ENCODE data around the gene CDC42BPG. TPM values are rescaled to one million over a fixed set of nuclear protein-coding genes. Genes with fewer than 3 reads are reported as not detected.

The CDC42BPG gene
- total RNA-seq, 2 donors from 2014 or later = 13.5 to 18.9 TPM

DNA sequence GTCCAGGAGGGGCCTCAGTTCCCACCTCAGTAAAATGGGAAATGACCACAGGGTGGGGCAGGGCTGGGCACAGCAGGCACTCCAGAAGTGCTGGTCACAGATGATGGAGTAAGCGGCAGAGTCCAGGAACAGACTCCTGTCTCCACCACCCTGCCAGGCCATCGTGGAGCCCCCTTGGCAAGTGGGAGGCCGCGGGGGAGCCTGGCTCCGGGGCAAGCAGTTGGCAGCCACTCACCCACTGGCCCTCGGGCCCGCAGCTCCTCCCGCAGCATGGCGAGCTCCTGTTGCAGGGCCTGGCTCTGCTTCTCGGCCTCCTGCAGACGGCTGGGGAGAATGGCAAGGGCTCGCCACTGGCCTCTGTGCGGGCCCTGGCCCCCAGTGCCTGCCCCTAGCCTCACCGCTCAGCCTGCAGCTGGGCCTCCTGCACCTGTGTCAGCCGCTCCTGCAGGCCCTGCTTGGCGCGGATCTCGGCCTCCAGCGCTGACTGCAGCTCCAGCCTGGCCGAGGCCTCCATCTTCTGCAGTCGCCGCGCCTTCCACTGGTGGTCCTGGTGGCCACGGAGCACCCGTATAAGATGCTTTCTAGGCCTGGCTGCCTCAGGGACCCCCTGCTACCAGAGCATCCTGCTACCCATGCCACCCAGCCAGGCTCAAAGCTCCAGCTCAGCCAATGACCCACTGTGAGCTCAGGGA lies 10.3 kb downstream of the CDC42BPG start:
- peaks cover 15 to 35% of the 10 kb centered on the region in 2 donors for H3K36me3 ChIP-seq (replicated peaks in 1 of 2; ENCODE audit: insufficient read depth in 1 of 2, low read depth in 2 of 2)
- ATAC-seq (no peak), DNase-seq (no peak)
- peaks cover 9% of the 10 kb centered on the region for H3K4me1 ChIP-seq
- no peak overlapping the region for H3K4me3 ChIP-seq
- intact Hi-C loops (cut with DNase I) = no loop called here
- H3K9me3 ChIP-seq = no peaks in the 10 kb centered on the region
- no peak overlapping the region for H3K27ac ChIP-seq
- 92 to 100% methylated on average over 5 to 24 of the region's 25 CpGs for whole genome bisulfite sequencing, 2 donors
- TF ChIP-seq, protein P1, sequence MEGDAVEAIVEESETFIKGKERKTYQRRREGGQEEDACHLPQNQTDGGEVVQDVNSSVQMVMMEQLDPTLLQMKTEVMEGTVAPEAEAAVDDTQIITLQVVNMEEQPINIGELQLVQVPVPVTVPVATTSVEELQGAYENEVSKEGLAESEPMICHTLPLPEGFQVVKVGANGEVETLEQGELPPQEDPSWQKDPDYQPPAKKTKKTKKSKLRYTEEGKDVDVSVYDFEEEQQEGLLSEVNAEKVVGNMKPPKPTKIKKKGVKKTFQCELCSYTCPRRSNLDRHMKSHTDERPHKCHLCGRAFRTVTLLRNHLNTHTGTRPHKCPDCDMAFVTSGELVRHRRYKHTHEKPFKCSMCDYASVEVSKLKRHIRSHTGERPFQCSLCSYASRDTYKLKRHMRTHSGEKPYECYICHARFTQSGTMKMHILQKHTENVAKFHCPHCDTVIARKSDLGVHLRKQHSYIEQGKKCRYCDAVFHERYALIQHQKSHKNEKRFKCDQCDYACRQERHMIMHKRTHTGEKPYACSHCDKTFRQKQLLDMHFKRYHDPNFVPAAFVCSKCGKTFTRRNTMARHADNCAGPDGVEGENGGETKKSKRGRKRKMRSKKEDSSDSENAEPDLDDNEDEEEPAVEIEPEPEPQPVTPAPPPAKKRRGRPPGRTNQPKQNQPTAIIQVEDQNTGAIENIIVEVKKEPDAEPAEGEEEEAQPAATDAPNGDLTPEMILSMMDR (IDR thresholded peaks at IDR 0.05) = no peak
- no peak for TF ChIP-seq POLR2A (IDR thresholded peaks at IDR 0.05)
- H3K27me3 ChIP-seq = no peaks in the 10 kb centered on the region

DNA sequence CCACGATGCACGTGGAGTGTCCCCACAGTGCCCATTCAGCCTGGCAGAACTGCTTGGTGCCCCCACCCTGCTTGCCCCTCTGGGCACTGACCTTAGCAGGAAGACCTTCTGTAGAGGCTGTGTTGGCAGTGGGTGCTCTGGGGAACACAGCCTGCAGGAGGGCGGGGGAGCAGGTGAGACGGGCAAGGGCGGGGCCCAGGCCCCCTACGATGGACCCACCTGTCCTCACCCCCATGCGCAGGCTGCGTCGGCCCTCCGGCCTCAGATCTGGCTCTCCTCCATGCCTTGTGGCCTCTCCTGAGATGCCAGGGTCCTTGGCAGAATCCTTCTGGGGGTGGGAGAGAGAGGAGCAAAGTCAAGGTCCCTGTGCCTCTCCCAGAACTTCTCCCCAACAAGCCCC lies 10.9 kb downstream of the CDC42BPG start:
- Histone ChIP-seq H3K27me3 (no peaks in the 10 kb centered on the region), H3K27ac (no peak overlapping the region), H3K36me3 (replicated peaks in 1 of 2; ENCODE audit: insufficient read depth in 1 of 2, low read depth in 2 of 2) (peaks cover 15 to 30% of the 10 kb centered on the region in 2 donors), H3K4me3 (no peak overlapping the region), H3K9me3 (no peaks in the 10 kb centered on the region), H3K4me1 (peaks cover 9% of the 10 kb centered on the region)
- intact Hi-C loops (cut with DNase I) = no loop called here
- TF ChIP-seq, protein P1 (IDR thresholded peaks at IDR 0.05) = no peak
- no peak for TF ChIP-seq POLR2A (IDR thresholded peaks at IDR 0.05)
- 91% methylated on average over 9 of the region's 10 CpGs; no CpG with 5 or more reads in 1 of the 2 donors for WGBS, 2 donors
- DNase-seq (no peak), ATAC-seq (no peak)

DNA sequence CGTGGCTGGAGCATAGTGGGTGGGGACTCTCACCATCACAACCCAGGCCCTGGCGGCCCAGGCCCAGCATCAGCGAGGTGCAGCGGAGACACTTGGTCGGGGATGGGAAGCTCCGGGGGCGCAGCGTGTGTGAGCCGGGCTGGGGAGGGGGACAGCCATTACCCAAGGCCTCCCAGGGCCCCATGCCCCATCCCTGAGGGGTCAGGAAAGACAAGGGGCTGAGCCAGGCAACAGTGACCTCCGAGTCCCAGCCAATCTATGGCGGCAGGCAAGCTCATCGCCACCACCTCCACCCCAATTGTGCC lies 11.3 kb downstream of the CDC42BPG start:
- Histone ChIP-seq H3K9me3 (no peaks in the 10 kb centered on the region), H3K27ac (no peak overlapping the region), H3K27me3 (no peaks in the 10 kb centered on the region), H3K4me1 (peaks cover 9% of the 10 kb centered on the region), H3K4me3 (no peak overlapping the region), H3K36me3 (replicated peaks in 1 of 2; ENCODE audit: insufficient read depth in 1 of 2, low read depth in 2 of 2) (peaks cover 15 to 27% of the 10 kb centered on the region in 2 donors)
- ATAC-seq (no peak), DNase-seq (no peak)
- 60 to 89% methylated on average over 1 to 12 of the region's 12 CpGs for WGBS, 2 donors
- intact Hi-C loops (cut with DNase I) = no loop called here
- TF ChIP-seq, protein P1 (IDR thresholded peaks at IDR 0.05) = no peak
- TF ChIP-seq POLR2A (IDR thresholded peaks at IDR 0.05) = no peak

DNA sequence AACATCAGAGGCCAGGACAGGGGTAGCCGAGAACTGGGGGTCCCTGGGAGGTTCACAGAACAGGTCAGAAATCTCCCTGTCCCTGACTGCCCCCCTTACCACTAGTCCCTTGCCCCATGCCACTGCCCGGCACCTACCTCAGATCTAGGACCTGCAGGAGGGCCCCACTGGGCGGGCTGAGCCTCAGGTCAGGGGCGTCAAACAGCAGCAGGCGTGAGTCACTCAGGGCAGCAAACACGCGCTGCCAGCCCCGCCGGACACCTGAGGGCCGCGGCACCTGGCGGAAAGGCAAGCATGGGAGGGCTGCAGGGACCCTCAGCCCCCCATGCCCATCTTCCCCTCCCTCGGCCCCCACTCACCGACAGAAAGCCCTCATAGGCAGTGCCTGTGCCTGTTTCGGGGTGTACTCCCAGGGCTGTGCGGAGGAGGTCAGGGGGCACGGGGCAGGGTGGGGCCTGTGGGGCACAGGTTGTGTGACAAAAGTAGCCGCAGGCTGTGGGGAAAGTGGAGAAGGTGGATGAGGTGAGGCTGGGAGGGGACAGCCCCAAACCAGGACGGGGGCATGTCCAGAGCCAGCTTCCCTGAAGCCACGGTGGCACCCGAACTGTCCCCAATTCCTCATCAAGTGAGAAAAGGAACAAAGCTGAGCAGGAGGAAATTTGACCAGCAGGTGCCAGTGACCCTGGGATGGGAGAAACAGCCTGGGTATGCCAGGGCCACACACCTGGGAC lies 11.8 kb downstream of the CDC42BPG start:
- 91 to 93% methylated on average over 12 to 13 of the region's 21 CpGs for WGBS, 2 donors
- Histone ChIP-seq H3K36me3 (replicated peaks in 1 of 2; ENCODE audit: insufficient read depth in 1 of 2, low read depth in 2 of 2) (peaks cover 15 to 24% of the 10 kb centered on the region in 2 donors), H3K27me3 (no peaks in the 10 kb centered on the region), H3K4me3 (no peak overlapping the region), H3K4me1 (peaks cover 9% of the 10 kb centered on the region), H3K27ac (no peak overlapping the region), H3K9me3 (no peaks in the 10 kb centered on the region)
- TF ChIP-seq, protein P1 (IDR thresholded peaks at IDR 0.05) = no peak
- TF ChIP-seq POLR2A (IDR thresholded peaks at IDR 0.05) = no peak
- ATAC-seq (no peak), DNase-seq (no peak)
- intact Hi-C loops (cut with DNase I) = no loop called here

Measured in body of pancreas (tissue), 4 donors.